Smooth muscle cell (in vitro differentiated cells): ENCODE measurements around the gene ACE. TPM values are rescaled to one million over a fixed set of nuclear protein-coding genes. Genes with fewer than 3 reads are reported as not detected.
"Not testable (repeated sequence)": the region's sequence is repeated elsewhere in the genome, so short reads cannot be mapped to it uniquely, and the experiment has no call there.

ENCODE experiments used
- DNase-seq: peaks from one replicate; lab custom pipeline; 2025; ENCODE audit not compliant: unreplicated experiment; lab: John Stamatoyannopoulos, UW
- H2AFZ ChIP-seq: fragments of 200-600 bp; sonication (generic); 2 replicates; pipeline ENCODE4 v1.6.0; 2016; ENCODE audit warnings: antibody characterized with exemption, low read depth, mild to moderate bottlenecking
- H3F3A ChIP-seq: fragments of 200-600 bp; sonication (generic); 2 replicates; pipeline ENCODE4 v1.6.0; 2017; ENCODE audit warnings: antibody characterized with exemption, low read depth
- H3K27ac ChIP-seq: fragments of 200-600 bp; sonication (generic); 2 replicates; pipeline ENCODE4 v1.5.1; 2016; ENCODE audit warnings: low read depth, mild to moderate bottlenecking
- H3K27me3 ChIP-seq: fragments of 200-600 bp; sonication (generic); 2 replicates; pipeline ENCODE4 v1.6.1; 2016; ENCODE audit warnings: low read depth, mild to moderate bottlenecking
- H3K36me3 ChIP-seq: fragments of 200-600 bp; sonication (generic); 2 replicates; pipeline ENCODE4 v1.5.1; 2016; ENCODE audit warnings: low read depth
- H3K4me1 ChIP-seq: fragments of 200-600 bp; sonication (generic); 2 replicates; pipeline ENCODE4 v1.5.1; 2016; ENCODE audit warnings: low read depth
- H3K4me2 ChIP-seq: fragments of 200-600 bp; sonication (generic); 2 replicates; pipeline ENCODE4 v1.6.0; 2016; ENCODE audit warnings: mild to moderate bottlenecking
- H3K4me3 ChIP-seq: fragments of 200-600 bp; sonication (generic); 2 replicates; pipeline ENCODE4 v1.5.1; 2016; ENCODE audit warnings: mild to moderate bottlenecking
- H3K79me2 ChIP-seq: fragments of 200-600 bp; sonication (generic); 2 replicates; pipeline ENCODE4 v1.6.0; 2016; ENCODE audit warnings: low read depth, mild to moderate bottlenecking
- H3K9ac ChIP-seq: fragments of 200-600 bp; sonication (generic); 2 replicates; pipeline ENCODE4 v1.6.0; 2016; ENCODE audit warnings: low read depth
- H3K9me3 ChIP-seq: fragments of 200-600 bp; sonication (generic); replicated peaks from 2 replicates; pipeline ENCODE4 v1.5.1; 2016; ENCODE audit warnings: low read depth
- H4K20me1 ChIP-seq: fragments of 200-600 bp; sonication (generic); 2 replicates; pipeline ENCODE4 v1.6.0; 2016; ENCODE audit warnings: low read depth
- CTCF ChIP-seq: fragments of 200-600 bp; sonication (generic); IDR thresholded peaks from 2 replicates; pipeline ENCODE4 v1.5.1; 2017; ENCODE audit warnings: borderline replicate concordance, mild to moderate bottlenecking, antibody characterized with exemption; ENCODE audit not compliant: insufficient read depth, poor library complexity, severe bottlenecking
- WGBS: methylation state at CpG from one replicate; pipeline ENCODE4 v1.1.7; 2016; ENCODE audit warnings: low lambda C conversion rate; 5-methylcytosine and 5-hydroxymethylcytosine counted together
- polyA plus RNA-seq: library from polyadenylated mRNA; unstranded; fragments of >200 nt; fragmentation: Nextera tagmentation; extraction: Ambion mirVana; gene quantifications from 2 replicates; pipeline ENCODE4 v1.2.1, GENCODE V29; 2016
- total RNA-seq: library from RNA; depleted of rRNA; stranded (reverse); fragments of >200 nt; gene quantifications from 2 replicates; pipeline ENCODE4 v1.2.3, GENCODE V29; 2014

The ACE gene
- total and polyA plus RNA-seq, 2 experiments from 2014 or later: 1.5 to 2.0 TPM

GRCh38 chr17:63464691-63465236, 12.1 kb upstream of the ACE start:
- no peak for TF ChIP-seq CTCF
- Histone ChIP-seq H2AFZ (no peak overlapping the region), H3K9ac (no peak overlapping the region), H3F3A (peaks cover 12% of the 10 kb centered on the region), H3K27me3 (no peaks in the 10 kb centered on the region), H4K20me1 (no peaks in the 10 kb centered on the region), H3K79me2 (no peaks in the 10 kb centered on the region), H3K27ac (no peak overlapping the region), H3K4me2 (no peak overlapping the region), H3K9me3 (no peaks in the 10 kb centered on the region), H3K4me3 (no peak overlapping the region), H3K36me3 (no peaks in the 10 kb centered on the region), H3K4me1 (no peaks in the 10 kb centered on the region)
- DNase-seq: no peak
- 88% methylated on average over 4 of the region's 4 CpGs for WGBS

GRCh38 chr17:63468099-63468498, 8.8 kb upstream of the ACE start:
- not testable (repeated sequence) for H3F3A ChIP-seq, H3K9ac ChIP-seq, DNase-seq, H3K27me3 ChIP-seq, H3K9me3 ChIP-seq, H4K20me1 ChIP-seq, H3K4me2 ChIP-seq, H3K27ac ChIP-seq, H3K36me3 ChIP-seq, H3K79me2 ChIP-seq, H3K4me1 ChIP-seq, H2AFZ ChIP-seq, H3K4me3 ChIP-seq
- 92% methylated on average over 6 of the region's 6 CpGs for WGBS

- no peak for DNase-seq
- H3K4me1 ChIP-seq: peaks cover 7% of the 10 kb centered on the region
- TF ChIP-seq CTCF: no peak
- H3K27me3 ChIP-seq: no peaks in the 10 kb centered on the region
- no peak overlapping the region for H3K9ac ChIP-seq
- no peaks in the 10 kb centered on the region for H3K79me2 ChIP-seq
- H3K4me2 ChIP-seq: no peak overlapping the region
- no peak overlapping the region for H3K4me3 ChIP-seq
- H2AFZ ChIP-seq: no peak overlapping the region
- H3K9me3 ChIP-seq: no peaks in the 10 kb centered on the region
- no peak overlapping the region for H3K27ac ChIP-seq
- WGBS: 76% methylated on average over 3 of the region's 3 CpGs
- H3F3A ChIP-seq: peaks cover 4% of the 10 kb centered on the region
- H3K36me3 ChIP-seq: no peaks in the 10 kb centered on the region
- H4K20me1 ChIP-seq: no peaks in the 10 kb centered on the region
These were observed 2.7 kb upstream of the ACE start for GRCh38 chr17:63474174-63474573.

GRCh38 chr17:63474586-63475460, 2.0 kb upstream of the ACE start:
- DNase-seq: no peak
- Histone ChIP-seq H3K36me3 (no peaks in the 10 kb centered on the region), H2AFZ (no peak overlapping the region), H3K9ac (no peak overlapping the region), H3K27ac (no peak overlapping the region), H3K4me2 (no peak overlapping the region), H3K4me1 (peaks cover 7% of the 10 kb centered on the region), H4K20me1 (no peaks in the 10 kb centered on the region), H3F3A (peaks cover 4% of the 10 kb centered on the region), H3K27me3 (no peaks in the 10 kb centered on the region), H3K4me3 (no peak overlapping the region), H3K79me2 (no peaks in the 10 kb centered on the region), H3K9me3 (no peaks in the 10 kb centered on the region)
- TF ChIP-seq CTCF: no peak
- 85% methylated on average over 10 of the region's 10 CpGs for WGBS
